ENCODE data around the gene TCAP. TPM values are rescaled to one million over a fixed set of nuclear protein-coding genes. Genes with fewer than 3 reads are reported as not detected.

TCAP gene
- total RNA-seq, 1 donor from 2014 or later = 0.19 TPM

GRCh38 chr17:39704821-39705551 is 39.8 kb downstream of the TCAP start:
- Histone ChIP-seq H3K27me3 (no peaks in the 10 kb centered on the region), H3F3A (ENCODE audit: low read depth) (peaks cover 24% of the 10 kb centered on the region), H2AFZ (replicated peaks) (no peak overlapping the region), H4K20me1 (ENCODE audit: low read depth) (peaks cover 66% of the 10 kb centered on the region), H3K79me2 (ENCODE audit: low read depth) (peaks cover 66% of the 10 kb centered on the region), H3K4me2 (peak overlapping the region; percentile 43), H3K36me3 (no peaks in the 10 kb centered on the region), H3K9ac (no peak overlapping the region), H3K4me1 (peaks cover 43% of the 10 kb centered on the region), H3K9me3 (ENCODE audit: low read depth) (no peaks in the 10 kb centered on the region), H3K4me3 (no peak overlapping the region), H3K27ac (peak overlapping the region; percentile 38)
- Mint-ChIP-seq H3K27me3 (ENCODE audit: insufficient read depth, low read depth) (peaks cover 5% of the 10 kb centered on the region), H3K4me3 (peak overlapping the region; percentile 4), H3K9me3 (no peaks in the 10 kb centered on the region), H3K27ac (no peak overlapping the region), H3K36me3 (peaks cover 3% of the 10 kb centered on the region), H3K4me1 (peaks cover 22% of the 10 kb centered on the region)
- peak; percentile 49 for DNase-seq (ENCODE audit: low spot score)
- TF ChIP-seq, protein P1, sequence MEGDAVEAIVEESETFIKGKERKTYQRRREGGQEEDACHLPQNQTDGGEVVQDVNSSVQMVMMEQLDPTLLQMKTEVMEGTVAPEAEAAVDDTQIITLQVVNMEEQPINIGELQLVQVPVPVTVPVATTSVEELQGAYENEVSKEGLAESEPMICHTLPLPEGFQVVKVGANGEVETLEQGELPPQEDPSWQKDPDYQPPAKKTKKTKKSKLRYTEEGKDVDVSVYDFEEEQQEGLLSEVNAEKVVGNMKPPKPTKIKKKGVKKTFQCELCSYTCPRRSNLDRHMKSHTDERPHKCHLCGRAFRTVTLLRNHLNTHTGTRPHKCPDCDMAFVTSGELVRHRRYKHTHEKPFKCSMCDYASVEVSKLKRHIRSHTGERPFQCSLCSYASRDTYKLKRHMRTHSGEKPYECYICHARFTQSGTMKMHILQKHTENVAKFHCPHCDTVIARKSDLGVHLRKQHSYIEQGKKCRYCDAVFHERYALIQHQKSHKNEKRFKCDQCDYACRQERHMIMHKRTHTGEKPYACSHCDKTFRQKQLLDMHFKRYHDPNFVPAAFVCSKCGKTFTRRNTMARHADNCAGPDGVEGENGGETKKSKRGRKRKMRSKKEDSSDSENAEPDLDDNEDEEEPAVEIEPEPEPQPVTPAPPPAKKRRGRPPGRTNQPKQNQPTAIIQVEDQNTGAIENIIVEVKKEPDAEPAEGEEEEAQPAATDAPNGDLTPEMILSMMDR (IDR thresholded peaks at IDR 0.05) = peak; percentile 7
- TF ChIP-seq EZH2 (IDR thresholded peaks at IDR 0.05) = no peak

DNA sequence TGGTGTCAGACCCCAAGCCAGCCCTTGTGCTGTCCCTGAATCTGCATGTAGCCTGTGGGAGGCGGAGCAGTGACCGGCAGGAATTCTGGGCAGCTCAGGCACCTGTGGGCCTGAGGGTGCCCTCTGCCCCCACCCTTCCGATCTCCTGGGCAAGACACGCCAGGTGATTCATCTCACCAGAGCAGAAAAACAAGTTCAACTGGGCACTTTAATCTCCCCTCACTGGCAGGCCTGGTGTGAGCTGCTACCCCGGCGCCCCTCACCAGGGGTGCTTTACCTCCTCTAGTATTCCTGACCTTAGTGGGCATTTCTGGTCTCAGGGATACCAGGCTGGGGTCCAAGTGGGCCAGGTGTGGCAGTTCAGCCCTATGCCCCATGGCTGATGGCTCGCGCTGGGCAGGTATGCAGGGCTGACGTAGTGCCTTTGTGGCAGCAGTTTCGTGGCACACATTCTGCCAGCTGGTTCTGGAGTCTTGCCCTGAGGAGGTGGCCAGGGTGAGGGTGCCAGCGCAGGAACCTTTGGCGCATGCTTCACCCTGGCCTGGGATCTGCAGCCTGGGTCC is 40.7 kb downstream of the TCAP start:
- Histone ChIP-seq H4K20me1 (ENCODE audit: low read depth) (peaks cover 65% of the 10 kb centered on the region), H3K4me2 (peak overlapping the region; percentile 18), H3K4me1 (peaks cover 43% of the 10 kb centered on the region), H3F3A (ENCODE audit: low read depth) (peaks cover 24% of the 10 kb centered on the region), H3K27ac (no peak overlapping the region), H3K9me3 (ENCODE audit: low read depth) (no peaks in the 10 kb centered on the region), H3K36me3 (no peaks in the 10 kb centered on the region), H3K4me3 (no peak overlapping the region), H3K79me2 (ENCODE audit: low read depth) (peaks cover 57% of the 10 kb centered on the region), H2AFZ (replicated peaks) (no peak overlapping the region), H3K9ac (no peak overlapping the region), H3K27me3 (no peaks in the 10 kb centered on the region)
- H3K4me3 Mint-ChIP-seq = no peak overlapping the region
- no peak for TF ChIP-seq EZH2phosphoT487 (IDR thresholded peaks at IDR 0.05)
- no peak for TF ChIP-seq EZH2 (IDR thresholded peaks at IDR 0.05)
- TF ChIP-seq, protein P1 (IDR thresholded peaks at IDR 0.05) = no peak
- no peak for DNase-seq (ENCODE audit: low spot score)
- H3K27ac Mint-ChIP-seq = no peak overlapping the region
- H3K4me1 Mint-ChIP-seq = peaks cover 20% of the 10 kb centered on the region
- no peaks in the 10 kb centered on the region for H3K9me3 Mint-ChIP-seq
- peaks cover 3% of the 10 kb centered on the region for H3K36me3 Mint-ChIP-seq
- peaks cover 5% of the 10 kb centered on the region for H3K27me3 Mint-ChIP-seq (ENCODE audit: insufficient read depth, low read depth)

GRCh38 chr17:39706383-39706782 is 41.2 kb downstream of the TCAP start:
- no peak overlapping the region for H3K4me3 Mint-ChIP-seq
- no peak for TF ChIP-seq EZH2phosphoT487 (IDR thresholded peaks at IDR 0.05)
- TF ChIP-seq EZH2 (IDR thresholded peaks at IDR 0.05) = no peak
- TF ChIP-seq, protein P1 (IDR thresholded peaks at IDR 0.05) = no peak
- Histone ChIP-seq H3F3A (ENCODE audit: low read depth) (peaks cover 24% of the 10 kb centered on the region), H3K27me3 (no peaks in the 10 kb centered on the region), H3K4me3 (no peak overlapping the region), H3K36me3 (no peaks in the 10 kb centered on the region), H3K27ac (no peak overlapping the region), H3K9me3 (ENCODE audit: low read depth) (no peaks in the 10 kb centered on the region), H3K4me2 (no peak overlapping the region), H3K4me1 (peaks cover 40% of the 10 kb centered on the region), H3K79me2 (ENCODE audit: low read depth) (peaks cover 52% of the 10 kb centered on the region), H3K9ac (no peak overlapping the region), H2AFZ (replicated peaks) (no peak overlapping the region), H4K20me1 (ENCODE audit: low read depth) (peaks cover 60% of the 10 kb centered on the region)
- no peak overlapping the region for H3K27ac Mint-ChIP-seq
- peaks cover 3% of the 10 kb centered on the region for H3K36me3 Mint-ChIP-seq
- no peak for DNase-seq (ENCODE audit: low spot score)
- no peaks in the 10 kb centered on the region for H3K9me3 Mint-ChIP-seq
- peaks cover 15% of the 10 kb centered on the region for H3K4me1 Mint-ChIP-seq
- peaks cover 5% of the 10 kb centered on the region for H3K27me3 Mint-ChIP-seq (ENCODE audit: insufficient read depth, low read depth)

Data from neural progenitor cell (in vitro differentiated cells).